ENCODE results near the gene DDX43. TPM values are rescaled to one million over a fixed set of nuclear protein-coding genes. Genes with fewer than 3 reads are reported as not detected.

DDX43 gene
- total RNA-seq, 4 donors from 2014 or later, result 0.62 to 7.9 (median 2.8) TPM

DNA sequence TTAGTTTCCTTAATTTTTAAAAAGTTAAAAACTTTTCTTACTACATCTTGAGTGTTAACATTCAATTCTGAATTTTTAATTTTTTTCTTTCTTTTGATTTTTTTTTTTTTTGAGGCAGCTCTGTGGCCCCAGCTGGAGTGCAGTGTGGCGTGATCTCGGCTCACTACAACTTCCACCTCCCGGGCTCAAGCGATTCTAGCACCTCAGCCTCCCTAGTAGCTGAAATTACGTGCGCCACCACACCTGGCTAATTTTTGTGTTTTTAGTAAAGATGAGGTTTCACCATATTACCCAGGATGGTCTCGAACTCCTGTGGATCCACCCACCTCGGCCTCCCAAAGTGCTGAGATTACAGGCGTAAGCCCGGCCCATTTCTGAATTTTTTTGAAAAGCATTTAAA, 1.2 kb downstream of the DDX43 start:
- no peaks in the 10 kb centered on the region for H3K4me1 ChIP-seq
- TF ChIP-seq, protein P1, sequence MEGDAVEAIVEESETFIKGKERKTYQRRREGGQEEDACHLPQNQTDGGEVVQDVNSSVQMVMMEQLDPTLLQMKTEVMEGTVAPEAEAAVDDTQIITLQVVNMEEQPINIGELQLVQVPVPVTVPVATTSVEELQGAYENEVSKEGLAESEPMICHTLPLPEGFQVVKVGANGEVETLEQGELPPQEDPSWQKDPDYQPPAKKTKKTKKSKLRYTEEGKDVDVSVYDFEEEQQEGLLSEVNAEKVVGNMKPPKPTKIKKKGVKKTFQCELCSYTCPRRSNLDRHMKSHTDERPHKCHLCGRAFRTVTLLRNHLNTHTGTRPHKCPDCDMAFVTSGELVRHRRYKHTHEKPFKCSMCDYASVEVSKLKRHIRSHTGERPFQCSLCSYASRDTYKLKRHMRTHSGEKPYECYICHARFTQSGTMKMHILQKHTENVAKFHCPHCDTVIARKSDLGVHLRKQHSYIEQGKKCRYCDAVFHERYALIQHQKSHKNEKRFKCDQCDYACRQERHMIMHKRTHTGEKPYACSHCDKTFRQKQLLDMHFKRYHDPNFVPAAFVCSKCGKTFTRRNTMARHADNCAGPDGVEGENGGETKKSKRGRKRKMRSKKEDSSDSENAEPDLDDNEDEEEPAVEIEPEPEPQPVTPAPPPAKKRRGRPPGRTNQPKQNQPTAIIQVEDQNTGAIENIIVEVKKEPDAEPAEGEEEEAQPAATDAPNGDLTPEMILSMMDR (IDR thresholded peaks at IDR 0.05), result no peak
- TF ChIP-seq POLR2AphosphoS5 (IDR thresholded peaks at IDR 0.05), result no peak
- no peak for TF ChIP-seq EP300 (IDR thresholded peaks at IDR 0.05)
- 91 to 100% methylated on average over 4 to 6 of the region's 10 CpGs for WGBS, 2 donors (ENCODE audit: low coverage in 1 of 2)
- H3K9me3 ChIP-seq, result no peaks in the 10 kb centered on the region
- no peaks in the 10 kb centered on the region for H3K27me3 ChIP-seq
- no peaks in the 10 kb centered on the region for H3K36me3 ChIP-seq
- ATAC-seq, result no peak
- H3K27ac ChIP-seq, result no peak overlapping the region
- no peak overlapping the region for H3K4me3 ChIP-seq

DNA sequence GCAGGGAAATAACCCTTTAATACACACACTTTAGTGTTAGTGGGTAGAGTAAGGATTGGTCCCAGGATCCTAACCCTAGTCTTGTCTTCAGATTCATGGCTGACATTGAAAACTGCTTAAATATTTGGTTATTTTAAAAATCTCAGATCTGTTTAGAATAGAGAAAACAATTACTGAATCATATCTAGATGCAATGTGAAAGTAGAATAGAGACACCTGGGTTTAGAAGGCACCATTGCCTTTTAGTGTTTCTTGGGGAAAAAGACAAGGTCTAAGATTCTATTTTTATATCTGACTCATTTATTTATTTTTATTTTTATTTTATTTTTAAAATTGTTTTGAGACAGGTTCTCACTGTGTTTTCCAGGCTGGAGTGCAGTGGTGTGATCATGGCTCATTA, 6.0 kb downstream of the DDX43 start:
- ATAC-seq, result no peak
- Histone ChIP-seq H3K27ac (no peak overlapping the region), H3K36me3 (no peaks in the 10 kb centered on the region), H3K4me3 (no peak overlapping the region), H3K27me3 (no peaks in the 10 kb centered on the region), H3K9me3 (no peaks in the 10 kb centered on the region), H3K4me1 (no peaks in the 10 kb centered on the region)
- TF ChIP-seq POLR2A (IDR thresholded peaks at IDR 0.05) (no peak), POLR2AphosphoS5 (IDR thresholded peaks at IDR 0.05) (no peak), EP300 (IDR thresholded peaks at IDR 0.05) (no peak)
- TF ChIP-seq, protein P1 (IDR thresholded peaks at IDR 0.05), result no peak

DNA sequence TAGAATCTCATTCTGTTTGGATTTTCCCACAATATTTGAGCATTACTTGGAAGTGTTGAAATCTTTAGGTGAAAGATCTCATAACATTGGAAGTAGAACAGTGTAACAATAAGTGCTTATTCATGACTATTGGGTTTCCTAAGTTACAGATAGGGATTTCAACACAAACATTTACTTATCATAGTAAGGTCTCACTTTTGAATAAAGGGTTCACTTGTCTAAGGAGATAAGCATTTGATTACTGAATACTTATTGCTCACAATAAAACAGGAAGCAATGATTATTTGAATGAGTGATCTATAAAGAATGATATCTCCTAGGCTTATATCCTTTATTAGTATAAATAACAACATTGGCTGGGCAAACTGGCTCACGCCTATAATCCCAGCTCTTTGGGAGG, 14.8 kb downstream of the DDX43 start:
- H3K27ac ChIP-seq, result no peak overlapping the region
- no peak overlapping the region for H3K4me3 ChIP-seq
- no peaks in the 10 kb centered on the region for H3K36me3 ChIP-seq
- no peaks in the 10 kb centered on the region for H3K9me3 ChIP-seq
- no peaks in the 10 kb centered on the region for H3K27me3 ChIP-seq
- TF ChIP-seq POLR2A (IDR thresholded peaks at IDR 0.05) (no peak), POLR2AphosphoS5 (IDR thresholded peaks at IDR 0.05) (no peak), EP300 (IDR thresholded peaks at IDR 0.05) (no peak)
- TF ChIP-seq, protein P1 (IDR thresholded peaks at IDR 0.05), result no peak
- 83 to 100% methylated on average over 1 of the region's 1 CpG for WGBS, 2 donors (ENCODE audit: low coverage in 1 of 2)
- no peaks in the 10 kb centered on the region for H3K4me1 ChIP-seq
- no peak for ATAC-seq

DNA sequence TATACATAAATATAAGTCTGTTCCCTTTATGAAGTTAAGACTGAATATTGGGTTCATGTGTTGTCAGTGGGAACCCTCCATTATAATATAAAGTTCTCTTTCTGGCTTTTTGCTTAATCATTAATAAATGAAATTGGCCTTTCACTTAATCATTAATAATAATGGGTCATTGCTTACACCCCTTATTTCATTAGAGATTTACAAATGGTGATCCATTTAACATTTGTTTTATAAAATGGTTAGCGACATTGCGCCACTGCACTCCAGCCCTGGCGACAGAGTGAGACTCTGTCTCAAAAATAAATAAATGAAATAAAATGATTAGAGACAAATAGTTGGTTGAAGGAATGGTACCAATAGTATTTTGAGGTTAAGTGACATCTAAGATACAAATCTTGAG, 18.5 kb downstream of the DDX43 start:
- 81% methylated on average over 3 of the region's 3 CpGs for WGBS, 2 donors (ENCODE audit: low coverage in 1 of 2)
- H3K9me3 ChIP-seq, result no peaks in the 10 kb centered on the region
- TF ChIP-seq EP300 (IDR thresholded peaks at IDR 0.05) (no peak), POLR2A (IDR thresholded peaks at IDR 0.05) (no peak), POLR2AphosphoS5 (IDR thresholded peaks at IDR 0.05) (no peak)
- TF ChIP-seq, protein P1 (IDR thresholded peaks at IDR 0.05), result no peak

DNA sequence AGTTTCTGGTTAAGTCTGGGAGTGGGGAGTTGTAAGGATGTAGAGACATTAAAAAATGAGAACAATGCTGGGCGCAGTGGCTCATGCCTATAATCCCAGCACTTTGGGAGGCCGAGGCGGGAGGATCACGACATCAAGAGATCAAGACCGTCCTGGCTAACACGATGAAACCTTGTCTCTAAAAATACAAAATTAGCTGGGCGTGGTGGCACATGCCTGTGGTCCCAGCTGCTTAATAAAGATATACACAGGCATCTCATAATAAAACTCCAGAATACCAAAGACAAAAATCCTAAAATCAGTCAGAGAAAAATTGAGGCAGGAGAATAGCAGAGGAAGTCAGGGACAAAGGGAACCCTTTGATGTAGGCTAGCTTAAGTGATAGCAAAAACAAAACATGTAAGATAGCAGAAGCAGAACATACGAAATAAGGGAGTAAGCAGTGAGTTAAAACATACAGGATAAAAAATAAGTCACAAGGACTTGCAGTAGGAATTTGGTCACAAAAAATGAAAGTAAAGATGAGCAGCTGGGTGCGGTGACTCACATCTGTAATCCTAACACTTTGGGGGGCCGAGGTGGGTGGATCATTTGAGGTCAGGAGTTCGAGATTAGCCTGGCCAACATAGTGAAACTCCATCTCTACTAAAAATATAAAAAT, 23.6 kb downstream of the DDX43 start:
- Histone ChIP-seq H3K4me3 (no peak overlapping the region), H3K9me3 (no peaks in the 10 kb centered on the region), H3K27me3 (no peaks in the 10 kb centered on the region), H3K4me1 (no peaks in the 10 kb centered on the region), H3K27ac (no peak overlapping the region), H3K36me3 (peaks cover 0 to 36% of the 10 kb centered on the region in 2 donors)
- ATAC-seq, result no peak
- no peak for TF ChIP-seq POLR2A (IDR thresholded peaks at IDR 0.05)
- TF ChIP-seq, protein P1 (IDR thresholded peaks at IDR 0.05), result no peak
- TF ChIP-seq POLR2AphosphoS5 (IDR thresholded peaks at IDR 0.05), result no peak
- no peak for TF ChIP-seq EP300 (IDR thresholded peaks at IDR 0.05)
- 77 to 85% methylated on average over 4 to 11 of the region's 11 CpGs for WGBS, 2 donors (ENCODE audit: low coverage in 1 of 2)

More for the DNA sequence above, 18.5 kb downstream of the DDX43 start:
- H3K27ac ChIP-seq, result no peak overlapping the region
- H3K4me1 ChIP-seq, result no peaks in the 10 kb centered on the region
- H3K4me3 ChIP-seq, result no peak overlapping the region
- H3K27me3 ChIP-seq, result no peaks in the 10 kb centered on the region
- ATAC-seq, result no peak
- H3K36me3 ChIP-seq, result peaks cover 0 to 15% of the 10 kb centered on the region in 2 donors
